A549 (cell line): ENCODE results near the gene TBC1D12. TPM values are rescaled to one million over a fixed set of nuclear protein-coding genes. Genes with fewer than 3 reads are reported as not detected.

Experiments used
- ATAC-seq, 2 experiments: fragments of 200-7000 bp in 1 of 2; fragments of >200 bp in 1 of 2; cut with Nextera tagmentation in 1 of 2; cut with Tn5 transposase in 1 of 2; 3 replicates each; pipeline versions ENCODE4 v1.8.0 to v1.9.1; 2018 to 2020; ENCODE audit warnings: mild to moderate bottlenecking in 1 of 2, moderate library complexity in 1 of 2
- CTCF ChIA-PET: fragments of 300-600 bp; sonication (Branson Sonifier 250); formaldehyde crosslinking; extraction: SDS; loops from one replicate; lab custom pipeline; 2021; ENCODE audit warnings: antibody characterized with exemption, inconsistent platforms; lab: Yijun Ruan, JAX
- POLR2A ChIA-PET: fragments of 350-600 bp; formaldehyde crosslinking; extraction: SDS; loops from one replicate; lab custom pipeline; 2021; ENCODE audit warnings: antibody characterized with exemption, inconsistent platforms; lab: Yijun Ruan, JAX
- DNase-seq, 2 experiments: peaks; one replicate each; pipeline versions ENCODE4 v3.0.0 to v3.0.0-alpha.2; 2011 to 2016; ENCODE audit warnings: low read depth in 1 of 2, low spot score in 1 of 2
- FAIRE-seq: peaks from 2 replicates; lab custom pipeline; 2011; peaks lifted over from hg19 to GRCh38; lab: Jason Lieb, UNC
- H3K27ac ChIP-seq, 2 experiments: fragments of >200 bp; sonication (Bioruptor Twin); formaldehyde crosslinking; 3 replicates each; pipeline ENCODE4 v1.5.1; 2016 to 2017
- H3K4me1 ChIP-seq: fragments of >200 bp; sonication (Bioruptor Twin); formaldehyde crosslinking; 3 replicates; pipeline ENCODE4 v1.6.1; 2016
- H3K4me2 ChIP-seq: fragments of >200 bp; sonication (Bioruptor Twin); formaldehyde crosslinking; 3 replicates; pipeline ENCODE4 v1.6.1; 2016
- H3K4me3 ChIP-seq: fragments of >200 bp; sonication (Bioruptor Twin); formaldehyde crosslinking; 3 replicates; pipeline ENCODE4 v1.5.1; 2016
- H3K9me3 ChIP-seq: fragments of >200 bp; sonication (Bioruptor Twin); formaldehyde crosslinking; 3 replicates; pipeline ENCODE4 v1.6.1; 2016
- BHLHE40 ChIP-seq: IDR thresholded peaks from 2 replicates; pipeline ENCODE4 v1.6.1; 2012; ENCODE audit warnings: low read depth, low read length, inconsistent platforms
- CEBPB ChIP-seq, 2 experiments: fragments of >200 bp in 1 of 2; sonication (Bioruptor Twin) in 1 of 2; formaldehyde crosslinking in 1 of 2; IDR thresholded peaks; 2 replicates each; pipeline ENCODE4 v1.6.1; 2012 to 2016
- CTCF ChIP-seq: fragments of >200 bp; sonication (Bioruptor Twin); formaldehyde crosslinking; IDR thresholded peaks from 3 replicates; pipeline ENCODE4 v1.5.1; 2016
- EP300 ChIP-seq, 2 experiments: fragments of >200 bp; sonication (Bioruptor Twin); formaldehyde crosslinking; IDR thresholded peaks; 2 replicates in 1 of 2; 3 replicates in 1 of 2; pipeline ENCODE4 v1.6.1; 2016 to 2017
- HDAC2 ChIP-seq: fragments of 200-600 bp; sonication (generic); IDR thresholded peaks from 2 replicates; pipeline ENCODE4 v1.6.1; 2016
- HEYL ChIP-seq: fragments of 250-450 bp; sonication (Bioruptor Pico); IDR thresholded peaks from 2 replicates; pipeline ENCODE4 v1.8.0; 2021; ENCODE audit warnings: mild to moderate bottlenecking, moderate library complexity
- HOXA7 ChIP-seq: fragments of 250-450 bp; sonication (Bioruptor Pico); IDR thresholded peaks from 2 replicates; pipeline ENCODE4 v1.5.0; 2020; ENCODE audit warnings: mild to moderate bottlenecking, moderate library complexity
- JUN ChIP-seq, 2 experiments: fragments of >200 bp; sonication (Bioruptor Twin); formaldehyde crosslinking; IDR thresholded peaks; 2 replicates in 1 of 2; 3 replicates in 1 of 2; pipeline ENCODE4 v1.6.1; 2016 to 2017
- JUNB ChIP-seq: fragments of >200 bp; sonication (Bioruptor Twin); formaldehyde crosslinking; IDR thresholded peaks from 2 replicates; pipeline ENCODE4 v1.6.1; 2016
- KDM1A ChIP-seq: fragments of 200-600 bp; sonication (generic); IDR thresholded peaks from 2 replicates; pipeline ENCODE4 v1.6.1; 2016; ENCODE audit warnings: low read depth, mild to moderate bottlenecking
- KDM5A ChIP-seq: fragments of 200-600 bp; sonication (generic); IDR thresholded peaks from 2 replicates; pipeline ENCODE4 v1.6.1; 2016; ENCODE audit warnings: antibody characterized with exemption, mild to moderate bottlenecking
- MAFK ChIP-seq: fragments of 450-650 bp; IDR thresholded peaks from 2 replicates; pipeline ENCODE4 v1.6.1; 2014; ENCODE audit not compliant: partially characterized antibody
- NPAS2 ChIP-seq: fragments of 250-450 bp; sonication (Bioruptor Pico); IDR thresholded peaks from 2 replicates; pipeline ENCODE4 v1.8.0; 2022; ENCODE audit warnings: mild to moderate bottlenecking, moderate library complexity, borderline replicate concordance
- POLR2AphosphoS2 ChIP-seq: conservative IDR thresholded peaks from 2 replicates; pipeline ENCODE4 v1.6.1; 2012; ENCODE audit warnings: low read length, improper control_type of control experiment, inconsistent platforms
- RFX5 ChIP-seq: fragments of 450-650 bp; IDR thresholded peaks from 2 replicates; pipeline ENCODE4 v1.7.1; 2014; ENCODE audit warnings: antibody characterized with exemption, mild to moderate bottlenecking, moderate library complexity
- SREBF2 ChIP-seq: fragments of 450-650 bp; IDR thresholded peaks from 2 replicates; pipeline ENCODE4 v1.6.1; 2014; ENCODE audit warnings: mild to moderate bottlenecking, moderate library complexity
- TFCP2L1 ChIP-seq: fragments of 250-450 bp; sonication (Bioruptor Pico); IDR thresholded peaks from 2 replicates; pipeline ENCODE4 v1.5.0; 2021; ENCODE audit warnings: mild to moderate bottlenecking
- ZFP36 ChIP-seq: fragments of 450-650 bp; IDR thresholded peaks from 2 replicates; pipeline ENCODE4 v1.6.1; 2014; ENCODE audit warnings: borderline replicate concordance; ENCODE audit not compliant: partially characterized antibody
- ZNF302 ChIP-seq: fragments of 250-450 bp; sonication (Bioruptor Pico); IDR thresholded peaks from 2 replicates; pipeline ENCODE4 v1.9.0; 2021; ENCODE audit warnings: inconsistent platforms, mild to moderate bottlenecking, moderate library complexity
- WGBS: methylation state at CpG from one replicate; pipeline ENCODE4 v1.1.6; 2017; ENCODE audit errors: missing lambda C conversion rate; 5-methylcytosine and 5-hydroxymethylcytosine counted together
- polyA plus RNA-seq, 4 experiments: library from polyadenylated mRNA; depleted of rRNA in 3 of 4; stranded (reverse); fragments of >200 nt; fragmentation: RNase III in 1 of 4; extraction: RNeasy Plus Mini Kit Qiagen cat#74134 plus additional on column Dnase treatment in 1 of 4; gene quantifications; 2 replicates in 3 of 4; 3 replicates in 1 of 4; pipeline ENCODE4 v1.2.3, GENCODE V29; 2011 to 2017
- TF ChIP-seq, protein P1 (sequence below): IDR thresholded peaks from 2 replicates; pipeline ENCODE4 v1.6.1; 2012

Gene TBC1D12
- polyA plus RNA-seq, 2 of the 4 experiments (the other 2 are of a cell fraction): 4.4 to 5.7 TPM

DNA sequence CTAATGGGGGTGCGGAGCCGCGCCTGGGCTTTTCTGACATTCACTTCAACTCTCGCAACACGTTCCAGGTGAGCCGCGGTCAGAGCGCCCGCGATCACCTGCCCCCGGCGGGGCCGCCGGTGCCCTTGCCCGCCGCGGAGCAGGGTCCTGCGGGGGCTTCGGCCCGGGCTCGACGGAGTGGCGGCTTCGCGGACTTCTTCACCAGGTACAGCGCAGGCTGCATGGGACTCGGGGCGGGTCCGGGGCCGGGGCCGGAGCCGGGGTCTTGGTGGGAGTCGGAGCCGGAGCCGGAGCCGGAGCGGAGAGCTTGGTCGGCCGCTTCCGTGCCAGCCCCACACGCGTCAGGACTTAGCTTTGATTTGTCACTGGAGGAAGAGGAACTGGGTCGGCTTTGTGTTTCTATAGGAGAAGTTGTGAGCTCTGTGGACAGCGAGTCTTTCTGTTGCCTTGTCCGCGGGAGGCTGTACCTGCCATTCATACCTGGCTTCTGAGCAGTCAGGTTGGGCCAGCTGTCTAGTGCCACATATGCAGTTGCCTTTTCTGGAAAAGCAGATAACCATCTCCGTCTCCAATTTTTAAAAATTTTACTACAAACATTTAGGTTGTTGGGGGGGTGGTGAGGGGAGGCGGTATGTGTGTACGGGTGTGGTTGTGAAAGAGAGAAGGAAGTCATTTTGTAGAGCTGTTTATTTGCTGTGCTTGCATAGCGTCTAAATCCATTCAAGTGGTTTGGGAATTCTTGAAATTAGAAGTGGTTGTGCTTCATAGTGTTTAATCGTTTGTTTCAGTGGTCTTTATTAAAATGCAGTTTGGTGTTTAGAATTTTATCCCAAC, 1.3 kb downstream of the TBC1D12 start:
- TF ChIP-seq CTCF (no peak), MAFK (peak; percentile 38), CEBPB (IDR thresholded peaks at IDR 0.05) (0 out of 4 replicates have a peak, but pooled peaks of 1 of the 2 experiments have one; percentile 25), TFCP2L1 (CRISPR knock-in tag) (no peak), HDAC2 (no peak), HOXA7 (no peak), JUN (IDR thresholded peaks at IDR 0.05) (no peak), ZFP36 (no peak), KDM5A (no peak)
- TF ChIP-seq, protein P1, sequence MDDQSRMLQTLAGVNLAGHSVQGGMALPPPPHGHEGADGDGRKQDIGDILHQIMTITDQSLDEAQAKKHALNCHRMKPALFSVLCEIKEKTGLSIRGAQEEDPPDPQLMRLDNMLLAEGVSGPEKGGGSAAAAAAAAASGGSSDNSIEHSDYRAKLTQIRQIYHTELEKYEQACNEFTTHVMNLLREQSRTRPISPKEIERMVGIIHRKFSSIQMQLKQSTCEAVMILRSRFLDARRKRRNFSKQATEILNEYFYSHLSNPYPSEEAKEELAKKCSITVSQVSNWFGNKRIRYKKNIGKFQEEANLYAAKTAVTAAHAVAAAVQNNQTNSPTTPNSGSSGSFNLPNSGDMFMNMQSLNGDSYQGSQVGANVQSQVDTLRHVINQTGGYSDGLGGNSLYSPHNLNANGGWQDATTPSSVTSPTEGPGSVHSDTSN: no peak
- H3K4me3 ChIP-seq: peak overlapping the region; percentile 85
- WGBS: 1% methylated on average over 16 of the region's 51 CpGs
- DNase-seq (peak; percentile 44 to 75), ATAC-seq (peak; percentile 45 to 61), FAIRE-seq (no peak)
- H3K27ac ChIP-seq: peak overlapping the region; percentile 92 to 95
- POLR2A ChIA-PET: interaction anchor here (1.0 kb wide), 2 partner anchors 10 to 40 kb away, joined by 3 to 4 read pairs; no protein-coding TSS in a partner anchor
- peaks cover 20% of the 10 kb centered on the region for H3K4me1 ChIP-seq
- no peaks in the 10 kb centered on the region for H3K9me3 ChIP-seq
- H3K4me2 ChIP-seq: peak overlapping the region; percentile 81
- CTCF ChIA-PET: interaction anchor here (0.6 to 2.1 kb wide), 7 partner anchors 8 to 465 kb away, joined by 3 to 9 read pairs (median 3); partner anchors contain the start of gene NOC3L

GRCh38 chr10:94405406-94405805, 3.1 kb downstream of the TBC1D12 start:
- POLR2A ChIA-PET: no interaction called here
- FAIRE-seq (no peak), DNase-seq (no peak), ATAC-seq (no peak)
- CTCF ChIA-PET: interaction anchor here (0.6 to 3.3 kb wide), 3 partner anchors 11 to 660 kb away, joined by 3 to 17 read pairs (median 5); no protein-coding TSS in a partner anchor
- Histone ChIP-seq H3K4me3 (no peak overlapping the region), H3K4me2 (no peak overlapping the region), H3K4me1 (peaks cover 20% of the 10 kb centered on the region), H3K9me3 (no peaks in the 10 kb centered on the region), H3K27ac (no peak overlapping the region)
- TF ChIP-seq ZNF302 (CRISPR knock-in tag) (no peak), HOXA7 (no peak), RFX5 (no peak), BHLHE40 (no peak), SREBF2 (no peak), HEYL (CRISPR knock-in tag) (no peak), EP300 (IDR thresholded peaks at IDR 0.05) (no peak), NPAS2 (no peak), KDM1A (no peak), POLR2AphosphoS2 (no peak)
- TF ChIP-seq, protein P1: no peak

DNA sequence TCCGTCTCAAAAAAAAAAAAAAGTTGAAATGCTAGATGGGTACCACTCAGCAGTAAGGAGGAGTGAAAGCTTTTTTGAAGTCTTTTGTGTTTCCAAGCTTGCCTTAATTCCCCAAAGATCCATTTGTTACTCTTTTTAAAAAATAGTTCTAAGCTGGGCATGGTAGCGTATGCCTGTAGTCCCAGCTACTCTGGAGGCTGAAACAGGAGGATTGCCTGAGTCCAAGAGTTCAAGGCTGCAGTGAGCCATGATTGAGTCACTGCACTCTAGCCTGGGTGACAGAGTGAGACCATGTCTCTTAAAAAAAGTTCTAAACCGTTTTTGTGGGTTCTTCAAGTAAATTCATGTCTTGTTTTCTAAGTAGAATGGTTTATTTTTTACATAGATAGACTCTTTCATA, 5.3 kb downstream of the TBC1D12 start:
- H3K27ac ChIP-seq: no peak overlapping the region
- DNase-seq: peak in 1 of 2 experiments; percentile 11
- POLR2A ChIA-PET: interaction anchor here (0.6 kb wide), 1 partner anchor 719 kb away, joined by 3 read pairs; no protein-coding TSS in a partner anchor
- CTCF ChIA-PET: interaction anchor here (0.7 to 3.3 kb wide), 3 partner anchors 12 to 1753 kb away, joined by 3 to 17 read pairs (median 3); no protein-coding TSS in a partner anchor
- no peak overlapping the region for H3K4me3 ChIP-seq
- no peak for FAIRE-seq
- H3K4me2 ChIP-seq: no peak overlapping the region
- no peak for TF ChIP-seq JUNB
- TF ChIP-seq ZNF302 (CRISPR knock-in tag): no peak
- no peak for TF ChIP-seq NPAS2
- no peak for ATAC-seq
- no peaks in the 10 kb centered on the region for H3K9me3 ChIP-seq
- 61% methylated on average over 3 of the region's 3 CpGs for WGBS
- H3K4me1 ChIP-seq: peaks cover 24% of the 10 kb centered on the region
